ENCODE results near the gene COQ4. TPM values are rescaled to one million over a fixed set of nuclear protein-coding genes. Genes with fewer than 3 reads are reported as not detected.

Gene COQ4
- total and polyA plus RNA-seq, 7 donors, result 26.4 to 80.9 (median 58.3) TPM

DNA sequence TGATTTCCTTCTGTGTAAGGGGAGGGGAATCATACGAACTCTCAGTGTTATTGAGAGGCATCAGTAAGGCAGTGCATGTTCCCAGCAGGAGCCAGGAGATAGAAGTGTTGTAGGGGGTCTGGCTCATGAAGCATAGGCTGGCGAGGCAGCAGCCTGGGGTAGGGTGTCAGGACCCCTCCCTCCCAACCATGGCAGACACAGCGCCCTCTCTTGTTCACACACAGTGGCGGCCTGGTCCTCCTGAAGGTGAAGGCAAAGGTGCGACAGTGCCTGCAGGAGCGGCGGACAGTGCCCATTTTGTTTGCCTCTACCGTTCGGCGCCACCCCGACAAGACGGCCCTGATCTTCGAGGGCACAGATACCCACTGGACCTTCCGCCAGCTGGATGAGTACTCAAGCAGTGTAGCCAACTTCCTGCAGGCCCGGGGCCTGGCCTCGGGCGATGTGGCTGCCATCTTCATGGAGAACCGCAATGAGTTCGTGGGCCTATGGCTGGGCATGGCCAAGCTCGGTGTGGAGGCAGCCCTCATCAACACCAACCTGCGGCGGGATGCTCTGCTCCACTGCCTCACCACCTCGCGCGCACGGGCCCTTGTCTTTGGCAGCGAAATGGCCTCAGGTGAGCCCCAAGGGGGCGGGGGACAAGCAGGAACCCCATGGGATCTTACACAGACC is 22.4 kb downstream of the COQ4 start:
- no peak for TF ChIP-seq POLR2A (IDR thresholded peaks at IDR 0.05)
- TF ChIP-seq EP300 (IDR thresholded peaks at IDR 0.05), result no peak
- TF ChIP-seq POLR2AphosphoS5 (IDR thresholded peaks at IDR 0.05), result no peak
- 97% methylated on average over 28 of the region's 28 CpGs for WGBS, 2 donors
- intact Hi-C loops (cut with DNase I), result no loop called here
- Histone ChIP-seq H3K4me3 (no peak overlapping the region), H3K27ac (no peak overlapping the region), H3K9me3 (no peaks in the 10 kb centered on the region), H3K36me3 (peaks cover 10 to 77% (median 54%) of the 10 kb centered on the region in 4 donors), H3K27me3 (no peaks in the 10 kb centered on the region), H3K4me1 (peaks cover 0 to 13% (median 12%) of the 10 kb centered on the region in 4 donors)
- DNase-seq, result no peak

DNA sequence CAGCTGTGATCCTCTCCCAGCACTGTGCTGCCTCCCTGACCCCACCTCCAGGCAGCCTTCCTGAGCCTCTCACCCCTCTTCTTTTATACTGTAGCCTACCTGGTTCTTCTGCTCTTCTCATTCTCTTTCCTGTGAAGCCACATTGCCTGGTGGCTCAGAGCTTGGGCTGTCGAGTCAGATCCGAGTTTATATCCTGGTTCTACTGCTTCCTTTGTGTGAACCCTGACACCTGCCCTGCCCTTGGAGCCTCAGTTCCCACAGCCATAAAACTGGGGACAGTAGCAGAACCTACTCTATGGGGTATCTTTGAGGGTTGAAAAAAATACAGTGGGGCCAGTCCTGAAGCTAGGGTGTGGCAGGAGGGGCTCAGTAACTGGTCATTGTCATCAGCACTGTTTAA is 26.5 kb downstream of the COQ4 start:
- DNase-seq, result no peak
- TF ChIP-seq, protein P1, sequence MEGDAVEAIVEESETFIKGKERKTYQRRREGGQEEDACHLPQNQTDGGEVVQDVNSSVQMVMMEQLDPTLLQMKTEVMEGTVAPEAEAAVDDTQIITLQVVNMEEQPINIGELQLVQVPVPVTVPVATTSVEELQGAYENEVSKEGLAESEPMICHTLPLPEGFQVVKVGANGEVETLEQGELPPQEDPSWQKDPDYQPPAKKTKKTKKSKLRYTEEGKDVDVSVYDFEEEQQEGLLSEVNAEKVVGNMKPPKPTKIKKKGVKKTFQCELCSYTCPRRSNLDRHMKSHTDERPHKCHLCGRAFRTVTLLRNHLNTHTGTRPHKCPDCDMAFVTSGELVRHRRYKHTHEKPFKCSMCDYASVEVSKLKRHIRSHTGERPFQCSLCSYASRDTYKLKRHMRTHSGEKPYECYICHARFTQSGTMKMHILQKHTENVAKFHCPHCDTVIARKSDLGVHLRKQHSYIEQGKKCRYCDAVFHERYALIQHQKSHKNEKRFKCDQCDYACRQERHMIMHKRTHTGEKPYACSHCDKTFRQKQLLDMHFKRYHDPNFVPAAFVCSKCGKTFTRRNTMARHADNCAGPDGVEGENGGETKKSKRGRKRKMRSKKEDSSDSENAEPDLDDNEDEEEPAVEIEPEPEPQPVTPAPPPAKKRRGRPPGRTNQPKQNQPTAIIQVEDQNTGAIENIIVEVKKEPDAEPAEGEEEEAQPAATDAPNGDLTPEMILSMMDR (IDR thresholded peaks at IDR 0.05), result no peak
- TF ChIP-seq POLR2A (IDR thresholded peaks at IDR 0.05) (no peak), POLR2AphosphoS5 (IDR thresholded peaks at IDR 0.05) (no peak), EP300 (IDR thresholded peaks at IDR 0.05) (no peak)
- Histone ChIP-seq H3K36me3 (peaks cover 16 to 80% (median 57%) of the 10 kb centered on the region in 4 donors), H3K4me1 (no peaks in the 10 kb centered on the region), H3K4me3 (no peak overlapping the region), H3K9me3 (no peaks in the 10 kb centered on the region), H3K27me3 (no peaks in the 10 kb centered on the region), H3K27ac (no peak overlapping the region)
- intact Hi-C loops (cut with DNase I), result no loop called here
- 38 to 66% methylated on average over 2 of the region's 2 CpGs for WGBS, 2 donors

DNA sequence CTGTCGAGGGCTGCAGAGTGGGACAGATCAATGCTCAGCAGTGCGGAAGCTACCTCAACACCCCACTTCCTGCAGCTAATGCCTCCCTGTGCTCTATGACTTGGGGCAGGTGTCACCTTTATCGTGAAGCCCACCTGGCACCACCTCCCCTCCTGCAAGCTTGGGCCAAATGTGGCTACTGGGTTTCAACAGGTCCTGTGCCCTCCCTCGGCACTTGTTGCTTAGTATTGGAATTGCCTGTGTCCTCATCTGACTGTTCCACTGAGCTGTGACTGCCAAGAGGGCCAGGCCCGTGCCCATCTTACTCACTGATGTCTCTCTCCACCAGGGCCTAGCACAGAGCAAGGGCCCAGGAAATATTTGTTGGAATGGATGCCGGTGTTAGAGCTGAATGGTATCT is 27.1 kb downstream of the COQ4 start:
- Histone ChIP-seq H3K27me3 (no peaks in the 10 kb centered on the region), H3K4me3 (no peak overlapping the region), H3K9me3 (no peaks in the 10 kb centered on the region), H3K4me1 (no peaks in the 10 kb centered on the region), H3K36me3 (peaks cover 16 to 80% (median 54%) of the 10 kb centered on the region in 4 donors), H3K27ac (no peak overlapping the region)
- intact Hi-C loops (cut with DNase I), result no loop called here
- TF ChIP-seq POLR2A (IDR thresholded peaks at IDR 0.05) (no peak), POLR2AphosphoS5 (IDR thresholded peaks at IDR 0.05) (no peak), EP300 (IDR thresholded peaks at IDR 0.05) (no peak)
- TF ChIP-seq, protein P1 (IDR thresholded peaks at IDR 0.05), result no peak
- WGBS, 2 donors, result 95 to 97% methylated on average over 6 of the region's 6 CpGs
- no peak for DNase-seq

DNA sequence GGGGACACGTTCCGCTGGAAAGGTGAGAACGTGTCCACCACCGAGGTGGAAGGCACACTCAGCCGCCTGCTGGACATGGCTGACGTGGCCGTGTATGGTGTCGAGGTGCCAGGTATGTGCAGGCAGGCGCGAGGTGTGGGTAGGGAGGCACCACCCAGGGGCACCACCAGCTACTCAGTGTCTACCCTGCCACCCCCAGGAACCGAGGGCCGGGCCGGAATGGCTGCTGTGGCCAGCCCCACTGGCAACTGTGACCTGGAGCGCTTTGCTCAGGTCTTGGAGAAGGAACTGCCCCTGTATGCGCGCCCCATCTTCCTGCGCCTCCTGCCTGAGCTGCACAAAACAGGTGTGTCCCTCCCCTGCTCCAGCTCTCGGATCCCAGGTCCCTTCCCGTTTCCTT is 32.8 kb downstream of the COQ4 start:
- Histone ChIP-seq H3K36me3 (peaks cover 5 to 50% (median 24%) of the 10 kb centered on the region in 4 donors), H3K9me3 (no peaks in the 10 kb centered on the region), H3K27me3 (no peaks in the 10 kb centered on the region), H3K27ac (no peak overlapping the region), H3K4me3 (no peak overlapping the region), H3K4me1 (no peaks in the 10 kb centered on the region)
- TF ChIP-seq, protein P1 (IDR thresholded peaks at IDR 0.05), result no peak
- no peak for TF ChIP-seq POLR2AphosphoS5 (IDR thresholded peaks at IDR 0.05)
- TF ChIP-seq EP300 (IDR thresholded peaks at IDR 0.05), result no peak
- no peak for TF ChIP-seq POLR2A (IDR thresholded peaks at IDR 0.05)
- DNase-seq, result no peak
- 97% methylated on average over 19 of the region's 19 CpGs for WGBS, 2 donors
- intact Hi-C loops (cut with DNase I), result no loop called here

DNA sequence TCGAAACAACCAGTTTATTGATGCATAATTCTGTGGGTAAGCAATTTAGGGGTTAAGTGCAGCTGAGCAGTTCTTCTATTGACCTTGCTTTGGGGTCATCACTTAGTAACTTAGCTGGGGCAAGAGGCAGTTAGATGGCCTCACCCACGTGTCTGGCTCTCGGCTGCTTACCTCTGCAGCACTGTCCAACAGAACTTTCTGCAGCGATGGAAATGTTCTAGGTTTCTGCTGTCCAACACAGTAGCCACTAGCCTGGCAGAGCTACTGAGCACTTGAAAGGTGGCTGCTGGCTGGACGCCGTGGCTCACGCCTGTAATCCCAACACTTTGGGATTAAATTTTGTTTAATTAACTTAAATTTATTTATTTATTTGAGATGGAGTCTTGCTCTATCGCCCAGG is 35.5 kb downstream of the COQ4 start:
- H3K36me3 ChIP-seq, result peaks cover 4 to 41% (median 18%) of the 10 kb centered on the region in 4 donors
- intact Hi-C loops (cut with DNase I), result no loop called here
- 85% methylated on average over 8 of the region's 8 CpGs for WGBS, 2 donors

More for the DNA sequence above, 35.5 kb downstream of the COQ4 start:
- Histone ChIP-seq H3K9me3 (no peaks in the 10 kb centered on the region), H3K4me1 (peaks cover 0 to 14% (median 12%) of the 10 kb centered on the region in 4 donors), H3K27me3 (no peaks in the 10 kb centered on the region), H3K27ac (no peak overlapping the region), H3K4me3 (no peak overlapping the region)
- TF ChIP-seq EP300 (IDR thresholded peaks at IDR 0.05) (no peak), POLR2AphosphoS5 (IDR thresholded peaks at IDR 0.05) (no peak), POLR2A (IDR thresholded peaks at IDR 0.05) (no peak)
- TF ChIP-seq, protein P1 (IDR thresholded peaks at IDR 0.05), result no peak
- DNase-seq, result no peak
